GM18858 (cell line): Measurements from ENCODE around the gene STK35.
"Not testable (repeated sequence)": the region's sequence is repeated elsewhere in the genome, so short reads cannot be mapped to it uniquely, and the experiment has no call there.

Experiments
- ATAC-seq: cut with Tn5 transposase; IDR thresholded peaks from one replicate; pipeline ENCODE4 v1.9.1; 2021; ENCODE audit not compliant: unreplicated experiment

STK35 gene

DNA sequence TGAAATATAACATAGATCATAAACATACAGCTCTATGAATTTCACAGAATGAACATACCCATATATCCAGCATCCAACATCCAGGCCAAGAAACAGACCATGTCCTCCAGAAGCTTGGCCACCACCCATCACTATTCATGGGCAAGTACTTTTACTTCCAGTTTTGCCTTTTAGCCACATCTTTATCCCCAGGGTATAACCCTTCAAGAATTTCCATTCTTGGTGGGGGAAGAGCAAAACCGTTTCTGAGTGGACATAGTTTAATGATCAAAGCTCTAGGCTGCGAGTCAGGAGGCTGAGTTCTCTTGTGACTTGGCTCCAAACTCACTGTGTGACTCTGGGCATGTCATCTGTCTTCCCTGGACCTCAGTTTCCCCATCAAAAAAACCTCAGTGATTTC is 78.3 kb downstream of the STK35 start:
- no peak for ATAC-seq

- ATAC-seq, result no peak
Measured at GRCh38 chr20:2183381-2183780, 81.8 kb downstream of the STK35 start.

GRCh38 chr20:2184933-2185332 is 83.3 kb downstream of the STK35 start:
- not testable (repeated sequence) for ATAC-seq

DNA sequence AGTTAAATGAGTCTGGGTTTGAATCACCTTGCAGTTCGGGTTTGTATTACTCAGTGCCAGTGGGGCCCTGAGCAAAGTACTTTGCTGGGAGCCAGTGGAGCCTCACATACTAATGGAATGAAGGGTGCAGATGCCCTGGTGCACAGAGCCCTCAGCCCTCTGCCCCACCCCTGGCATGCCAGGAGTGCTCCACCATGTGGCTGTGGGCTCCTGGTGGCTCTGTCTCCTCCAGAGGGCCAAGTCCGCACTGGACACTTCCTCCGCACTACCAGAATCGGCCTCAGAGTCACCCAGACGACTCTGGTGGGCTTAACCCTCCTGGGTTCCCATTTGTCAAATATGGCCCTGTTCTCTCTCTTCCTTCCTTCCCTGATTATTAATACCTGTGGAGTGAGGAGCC is 94.0 kb downstream of the STK35 start:
- no peak for ATAC-seq

DNA sequence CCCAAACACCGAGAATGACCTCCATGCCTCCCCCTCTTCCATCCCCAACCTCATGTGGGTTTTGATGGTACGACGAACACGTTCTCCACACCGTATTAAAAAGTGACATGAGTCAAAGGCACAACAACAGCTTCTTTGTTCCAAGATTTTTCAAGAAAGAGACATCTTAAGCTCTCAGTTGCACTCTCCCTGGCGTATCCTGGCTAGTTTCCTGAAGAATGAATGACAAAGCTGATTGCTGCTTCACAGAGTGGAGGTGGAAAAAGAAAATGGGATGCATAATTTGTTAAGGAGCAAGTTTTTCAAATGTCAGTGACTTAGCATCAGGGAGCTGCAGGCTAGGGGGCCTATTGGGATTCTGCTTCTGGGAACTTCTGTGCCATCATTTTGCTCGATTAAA is 95.5 kb downstream of the STK35 start:
- no peak for ATAC-seq
